T-helper 22 cell (primary cell): ENCODE results near the gene GTSE1.

Experiments used
- DNase-seq: peaks from one replicate; pipeline ENCODE4 v3.0.0-alpha.2; 2020; ENCODE audit warnings: low read depth

The GTSE1 gene

DNA sequence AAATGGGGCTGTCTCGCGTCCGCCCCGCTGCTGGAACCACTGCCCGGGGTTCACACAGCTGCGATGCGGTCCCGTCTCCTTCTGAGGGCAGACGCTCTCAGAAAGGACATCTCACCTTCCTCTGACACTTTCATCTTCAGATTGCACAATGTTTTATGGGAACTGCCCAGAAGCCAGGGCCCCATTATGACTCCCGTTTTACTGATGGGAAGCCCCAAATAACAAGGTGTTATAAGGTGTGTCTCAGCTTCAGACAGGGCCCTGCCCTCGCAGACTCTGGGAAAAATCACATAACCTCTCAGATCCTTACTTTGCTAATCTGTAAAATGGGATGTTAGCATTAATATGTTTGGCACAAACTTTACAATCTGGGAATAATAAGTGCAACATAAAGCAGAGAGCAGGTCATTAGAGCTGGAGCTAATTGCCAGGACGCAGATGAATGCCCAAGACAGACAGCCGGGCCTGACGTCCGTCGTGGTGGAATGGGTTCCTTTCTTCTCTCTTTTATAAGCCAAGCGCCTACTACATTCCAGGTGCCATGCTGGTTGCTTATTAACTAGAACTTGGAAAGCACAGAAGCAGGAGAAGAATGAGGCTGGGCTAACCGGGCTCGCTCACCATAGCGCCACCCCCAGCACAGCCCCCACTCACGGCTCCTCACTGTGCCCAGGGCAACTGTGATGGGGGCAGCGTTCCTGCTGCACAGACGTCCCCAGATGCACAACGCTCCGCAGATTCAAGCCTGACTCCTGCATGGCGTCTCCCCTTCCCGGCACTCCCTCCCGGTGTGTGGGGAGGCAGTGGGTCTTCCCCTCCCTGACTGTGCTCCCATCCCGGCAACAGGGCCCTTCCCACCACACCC is 82.6 kb downstream of the GTSE1 start:
- no peak for DNase-seq

DNA sequence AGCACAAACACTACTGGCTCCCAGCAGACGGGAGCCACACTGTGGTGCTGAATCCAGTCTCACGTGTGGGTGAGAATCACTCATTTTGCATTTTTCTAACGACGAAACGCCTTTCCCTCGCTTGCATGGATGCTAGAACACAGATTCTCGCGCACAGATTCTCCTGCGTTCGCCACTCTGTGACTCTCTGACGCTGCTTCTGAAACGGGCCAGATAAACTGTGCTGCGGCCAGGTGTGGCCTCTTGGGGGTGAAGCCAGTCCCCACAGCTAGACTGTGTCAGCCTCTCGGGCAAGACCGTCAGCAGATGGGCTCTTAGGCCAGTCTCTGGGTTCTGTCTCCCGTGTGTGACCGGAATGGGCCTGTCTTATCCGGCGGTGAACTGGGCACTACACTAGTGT is 83.4 kb downstream of the GTSE1 start:
- DNase-seq = no peak
